UCSD-AML1 (cell line): ENCODE data around the gene MKNK1.

ENCODE experiments used
- DNase-seq: peaks from one replicate; lab custom pipeline; 2025; ENCODE audit not compliant: unreplicated experiment; lab: John Stamatoyannopoulos, UW

Gene MKNK1

GRCh38 chr1:46619656-46620258, 15.7 kb upstream of the MKNK1 start:
- DNase-seq, result peak; percentile 34

DNA sequence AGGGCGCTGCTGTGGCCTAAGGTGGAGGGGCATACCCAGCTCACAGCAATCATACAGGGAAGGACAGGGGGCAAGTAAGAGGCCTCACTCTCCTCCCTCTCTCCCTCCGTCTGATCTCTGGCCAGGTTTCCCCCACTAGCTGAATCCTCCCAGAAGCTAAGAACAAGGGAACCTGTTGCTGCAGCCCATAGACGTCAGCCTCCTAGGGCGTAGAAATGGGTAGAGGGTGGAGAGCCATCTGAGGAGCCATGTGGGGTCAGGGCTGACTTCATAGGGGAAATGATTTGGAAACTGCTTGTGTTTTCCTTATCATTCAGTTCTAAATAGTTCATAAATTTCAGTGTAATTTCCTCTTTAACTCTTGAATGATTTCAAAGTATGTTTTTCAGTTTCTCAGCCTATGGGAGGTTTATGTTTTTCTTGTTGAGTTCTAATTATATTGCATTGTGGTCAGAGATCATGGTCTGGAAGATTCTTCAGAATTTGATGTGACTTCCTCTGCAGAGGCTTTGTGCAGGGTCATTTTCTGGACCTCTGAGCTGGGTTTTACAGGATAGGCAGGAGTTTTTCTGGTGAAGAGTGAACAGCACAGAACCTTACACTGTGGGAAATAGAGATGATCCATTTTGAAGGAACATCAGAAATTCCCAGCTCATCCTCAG, 14.8 kb upstream of the MKNK1 start:
- no peak for DNase-seq

DNA sequence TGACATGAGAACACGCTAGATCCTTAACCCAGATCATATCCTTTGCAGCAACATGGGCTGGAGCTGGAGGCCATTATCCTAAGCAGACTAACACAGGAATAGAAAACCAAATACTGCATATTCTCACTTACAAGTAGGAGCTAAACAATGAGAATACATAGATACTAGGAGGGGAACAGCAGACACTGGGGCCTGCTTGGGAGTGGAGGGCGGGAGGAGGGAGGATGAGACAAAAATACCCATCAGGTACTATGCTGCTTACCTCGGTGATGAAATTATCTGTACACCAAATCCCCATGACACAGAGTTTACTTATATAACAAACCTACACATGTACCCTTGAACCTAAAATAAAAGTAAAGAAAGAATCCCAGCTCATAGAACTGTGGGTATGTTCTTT, 13.8 kb upstream of the MKNK1 start:
- no peak for DNase-seq

- DNase-seq, result no peak
Observed at GRCh38 chr1:46617108-46617800, 13.2 kb upstream of the MKNK1 start.

- DNase-seq, result peak; percentile 79
Observed at GRCh38 chr1:46616277-46617107, 12.4 kb upstream of the MKNK1 start, which contains the start of gene MOB3C. TSS of gene MOB3C (minus strand) at chr1:46616811. CDS start at chr1:46613321, 3,490 bp downstream.

DNA sequence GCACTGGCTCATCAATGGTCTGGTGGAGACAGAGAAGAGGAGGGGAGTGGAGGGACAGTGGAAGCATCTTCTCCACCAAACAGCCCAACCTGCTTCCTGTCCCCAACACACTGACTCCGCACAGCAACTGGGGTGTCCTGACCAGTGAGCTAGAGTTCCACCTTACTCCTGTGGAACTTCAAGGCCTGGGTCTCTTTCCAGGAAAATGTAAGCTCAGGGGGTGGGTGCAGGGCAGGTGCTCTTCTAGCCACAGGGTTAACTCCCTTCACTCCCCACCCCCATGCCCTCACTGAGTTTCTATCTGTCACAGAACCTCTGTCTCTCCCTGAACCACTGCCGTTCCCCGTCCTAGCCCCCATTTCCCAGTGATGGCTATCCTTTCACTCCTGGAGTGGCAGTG, 11.7 kb upstream of the MKNK1 start:
- DNase-seq, result no peak

- no peak for DNase-seq
Observed at GRCh38 chr1:46615088-46615487, 11.0 kb upstream of the MKNK1 start.

GRCh38 chr1:46614604-46614984, 10.5 kb upstream of the MKNK1 start:
- no peak for DNase-seq

DNA sequence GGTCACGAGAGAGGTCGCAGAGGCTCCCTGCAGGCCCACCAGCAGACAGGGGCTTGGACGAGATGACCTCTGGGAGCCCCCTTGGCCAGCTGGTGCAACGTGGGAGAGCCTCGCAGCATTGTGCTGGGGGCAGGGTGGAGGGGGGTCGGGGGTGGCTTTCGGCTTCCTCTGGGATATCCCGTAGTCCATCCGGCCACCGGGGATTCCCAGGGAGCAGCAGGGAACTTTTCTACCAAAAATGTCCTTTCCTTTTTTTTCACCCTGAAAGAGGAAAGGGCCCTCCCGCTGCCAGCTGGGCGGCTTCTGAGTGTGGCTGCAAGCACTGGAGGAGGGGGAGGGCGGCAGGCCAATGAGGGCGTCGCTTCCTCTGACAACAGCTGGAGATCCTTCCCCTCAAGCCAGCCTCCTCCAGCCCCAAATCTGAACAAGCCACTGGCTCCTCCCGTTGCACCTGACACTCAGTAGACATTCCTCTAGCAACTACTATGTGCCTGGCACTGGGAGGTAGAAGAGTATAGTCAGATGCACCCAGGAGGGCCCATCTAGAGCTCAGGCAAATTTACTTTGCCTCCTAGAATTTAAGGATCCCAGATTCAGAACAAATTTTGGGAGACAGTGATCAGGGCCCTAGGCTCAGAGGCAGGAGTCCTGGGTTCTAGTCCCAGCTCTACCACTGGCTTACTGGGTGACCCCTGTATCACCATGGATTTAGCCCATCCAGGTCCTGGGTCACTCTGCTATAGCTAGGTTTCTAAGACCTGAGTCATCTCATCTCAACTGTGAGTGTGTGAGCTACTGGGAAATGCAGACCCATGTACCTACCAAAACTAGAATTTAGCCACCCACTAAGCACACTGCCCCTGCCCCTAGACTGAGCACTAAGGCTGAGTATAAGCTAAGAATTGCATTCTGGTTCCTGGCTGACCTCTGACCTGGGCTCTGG, 9.9 kb upstream of the MKNK1 start:
- peak; percentile 75 for DNase-seq

GRCh38 chr1:46612937-46613660, 9.0 kb upstream of the MKNK1 start:
- DNase-seq, result no peak

GRCh38 chr1:46611691-46612221, 7.7 kb upstream of the MKNK1 start:
- DNase-seq, result peak; percentile 48

- no peak for DNase-seq
Observed at GRCh38 chr1:46607345-46608130, 3.5 kb upstream of the MKNK1 start.

DNA sequence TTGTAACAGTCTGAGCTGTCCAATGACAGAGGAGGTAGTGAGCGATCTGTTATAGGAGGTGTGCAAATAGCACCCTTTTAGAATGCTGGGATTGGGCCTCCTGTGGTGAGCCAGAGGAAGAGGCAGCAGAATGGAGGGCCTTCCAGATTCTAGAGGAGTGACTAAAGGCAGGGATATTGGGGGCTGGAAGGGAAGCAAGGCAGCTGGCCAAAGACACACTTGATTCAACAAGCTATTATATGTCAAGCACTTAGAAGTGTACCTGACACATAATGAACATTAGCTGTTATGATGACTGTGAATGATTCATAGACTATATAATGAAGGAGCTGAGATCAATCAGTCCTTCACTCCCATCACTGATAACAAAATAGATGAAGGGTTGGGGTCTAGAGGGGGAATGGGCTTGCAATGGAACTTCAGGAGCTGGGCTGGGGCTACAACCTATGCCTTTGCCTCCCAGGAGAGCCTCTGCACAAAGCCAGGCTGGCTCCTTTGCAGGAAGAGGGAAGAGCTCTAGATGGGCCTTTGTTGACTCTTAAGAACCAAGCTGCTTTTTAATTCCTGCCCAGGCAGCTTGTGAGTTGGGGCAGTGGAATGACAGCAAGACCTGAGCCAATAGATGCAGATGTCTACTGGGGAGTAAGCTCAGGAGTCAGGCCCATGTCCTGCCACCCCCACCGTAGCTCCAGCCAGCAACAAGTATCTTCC, 2.3 kb upstream of the MKNK1 start:
- DNase-seq, result no peak

GRCh38 chr1:46605232-46605631, 1.2 kb upstream of the MKNK1 start:
- DNase-seq, result peak; percentile 27

GRCh38 chr1:46603481-46603857, 599 bp downstream of the MKNK1 start:
- no peak for DNase-seq

DNA sequence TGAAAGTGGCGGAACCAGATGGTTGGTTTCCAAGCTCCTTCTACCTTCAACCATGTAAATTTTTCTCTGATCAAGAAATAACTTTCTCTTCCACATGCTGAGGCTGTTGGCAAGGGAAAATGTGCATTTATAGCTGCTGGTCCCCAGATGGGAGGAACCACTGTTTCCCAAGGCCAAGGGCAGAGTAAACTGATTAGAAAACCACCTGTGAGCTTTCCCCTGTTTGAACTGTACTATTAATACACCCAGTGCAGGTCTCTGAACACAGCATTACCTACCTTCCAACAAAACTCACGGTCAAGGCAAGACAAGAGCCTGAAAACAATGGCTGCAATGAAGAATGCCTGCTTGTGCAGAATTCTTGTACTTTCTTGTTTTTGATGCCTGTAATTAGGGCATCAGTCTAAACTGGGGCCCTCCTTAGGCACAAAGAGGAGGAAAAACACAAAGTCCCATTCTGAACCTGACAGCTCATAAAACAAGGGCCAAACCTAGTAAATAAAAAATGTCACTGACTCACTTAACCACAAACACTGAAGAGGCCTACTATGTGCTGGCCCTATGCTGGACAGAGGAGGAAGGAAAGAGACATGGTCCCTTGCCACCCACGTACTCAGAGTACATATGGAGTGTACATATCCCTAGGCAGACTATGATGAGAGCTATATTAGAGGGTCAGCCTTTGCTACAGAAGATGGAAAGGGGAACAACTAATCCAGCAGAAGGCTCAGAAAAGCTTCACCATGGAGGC, 2.6 kb downstream of the MKNK1 start:
- DNase-seq, result no peak
